B cell (primary cell): ENCODE data around the gene PIM2. TPM values are rescaled to one million over a fixed set of nuclear protein-coding genes. Genes with fewer than 3 reads are reported as not detected.

Experiments
- ATAC-seq: fragments of 200-7000 bp; cut with Tn5 transposase; one replicate; pipeline ENCODE4 v1.10.0; 2021; ENCODE audit warnings: low read depth, mild to moderate bottlenecking, moderate number of reproducible peaks, moderate library complexity
- CTCF ChIA-PET: fragments of 350-600 bp; sonication (Branson Sonifier 250); formaldehyde crosslinking; loops from one replicate; lab custom pipeline; 2021; ENCODE audit warnings: antibody characterized with exemption, inconsistent platforms; lab: Charles Lee
- POLR2A ChIA-PET: fragments of 350-600 bp; sonication (Branson Sonifier 250); formaldehyde crosslinking; loops from one replicate; lab custom pipeline; 2021; ENCODE audit warnings: antibody characterized with exemption; lab: Charles Lee
- DNase-seq: peaks from one replicate; pipeline ENCODE4 v3.0.0; 2013
- H2AFZ ChIP-seq: 2 replicates; pipeline ENCODE4 v1.6.1; 2012; ENCODE audit warnings: mild to moderate bottlenecking, low read depth, low read length; ENCODE audit not compliant: insufficient read depth, poor library complexity, severe bottlenecking
- H3K27ac ChIP-seq, 2 donors: 1 replicate in 1 of 2; 2 replicates in 1 of 2; pipeline ENCODE4 v1.5.1; 2012 to 2013; ENCODE audit warnings: low read length in 2 of 2, mild to moderate bottlenecking in 2 of 2, moderate library complexity in 1 of 2
- H3K27me3 ChIP-seq, 4 experiments: fragments of 200-600 bp in 1 of 4; sonication (generic) in 1 of 4; replicated peaks in 1 of 4; 1 replicate in 2 of 4; 2 replicates in 2 of 4; pipeline versions ENCODE4 v1.6.1 to v1.7.0; 2013 to 2016; ENCODE audit warnings: low read length in 3 of 4, mild to moderate bottlenecking in 2 of 4, mixed read lengths in 1 of 4, moderate library complexity in 1 of 4; ENCODE audit not compliant: insufficient read depth in 4 of 4, control insufficient read depth in 3 of 4; ENCODE audit errors: control extremely low read depth in 1 of 4
- H3K36me3 ChIP-seq, 2 experiments: replicated peaks in 1 of 2; 1 replicate in 1 of 2; 2 replicates in 1 of 2; pipeline versions ENCODE4 v1.6.1 to v1.7.1; 2013; ENCODE audit warnings: low read length in 1 of 2; ENCODE audit not compliant: insufficient read depth in 2 of 2, control insufficient read depth in 1 of 2; ENCODE audit errors: control extremely low read depth in 1 of 2, extremely low read depth in 1 of 2
- H3K4me1 ChIP-seq, 2 donors: fragments of 200-600 bp in 1 of 2; sonication (generic) in 1 of 2; 1 replicate in 1 of 2; 2 replicates in 1 of 2; pipeline versions ENCODE4 v1.5.1 to v1.6.1; 2013 to 2017; ENCODE audit warnings: low read length in 2 of 2; ENCODE audit not compliant: control insufficient read depth in 2 of 2, insufficient read depth in 2 of 2
- H3K4me2 ChIP-seq: replicated peaks from 2 replicates; pipeline ENCODE3; 2012; ENCODE audit warnings: mild to moderate bottlenecking, low read depth, low read length; ENCODE audit not compliant: poor library complexity, severe bottlenecking
- H3K4me3 ChIP-seq, 5 experiments: fragments of 200-600 bp in 1 of 5; sonication (generic) in 1 of 5; 1 replicate in 3 of 5; 2 replicates in 2 of 5; pipeline versions ENCODE4 v1.5.1 to v1.7.0; 2011 to 2016; ENCODE audit warnings: low read length in 4 of 5, mild to moderate bottlenecking in 4 of 5, low read depth in 2 of 5, control low read depth in 1 of 5, moderate library complexity in 1 of 5; ENCODE audit not compliant: insufficient read depth in 1 of 5; ENCODE audit errors: control extremely low read depth in 1 of 5, extremely low read depth in 1 of 5
- H3K79me2 ChIP-seq: fragments of 200-600 bp; sonication (generic); one replicate; pipeline ENCODE4 v1.6.0; 2016; ENCODE audit warnings: low read length; ENCODE audit not compliant: control insufficient read depth, insufficient read depth
- H3K9ac ChIP-seq: fragments of 200-600 bp; sonication (generic); 2 replicates; pipeline ENCODE4 v1.6.1; 2017; ENCODE audit warnings: mild to moderate bottlenecking, low read length, moderate library complexity
- H3K9me3 ChIP-seq, 3 donors: one replicate each; pipeline versions ENCODE4 v1.6.1 to v1.7.1; 2013; ENCODE audit warnings: low read length in 2 of 3; ENCODE audit not compliant: control insufficient read depth in 2 of 3, insufficient read depth in 1 of 3; ENCODE audit errors: control extremely low read depth in 1 of 3
- H4K20me1 ChIP-seq: 2 replicates; pipeline ENCODE4 v1.6.0; 2012; ENCODE audit warnings: mild to moderate bottlenecking, low read length; ENCODE audit not compliant: insufficient read depth, control insufficient read depth, poor library complexity, severe bottlenecking
- H3K27ac Mint-ChIP-seq: one replicate; pipeline ENCODE4 v1.8.0; 2021; ENCODE audit warnings: mixed read lengths
- H3K27me3 Mint-ChIP-seq: one replicate; pipeline ENCODE4 v1.8.0; 2021; ENCODE audit warnings: mixed read lengths
- H3K4me1 Mint-ChIP-seq: one replicate; pipeline ENCODE4 v1.8.0; 2021; ENCODE audit warnings: mixed read lengths
- H3K4me3 Mint-ChIP-seq: one replicate; pipeline ENCODE4 v1.8.0; 2021; ENCODE audit warnings: mixed read lengths
- H3K9me3 Mint-ChIP-seq: one replicate; pipeline ENCODE4 v1.8.0; 2022; ENCODE audit warnings: mixed read lengths; ENCODE audit not compliant: insufficient read depth
- CTCF ChIP-seq: fragments of 200-600 bp; IDR thresholded peaks from one replicate; pipeline ENCODE4 v1.8.0; 2022; ENCODE audit warnings: antibody characterized with exemption, mild to moderate bottlenecking
- EZH2 ChIP-seq: IDR thresholded peaks from 2 replicates; pipeline ENCODE4 v1.6.1; 2012; ENCODE audit warnings: borderline replicate concordance, low read depth, mild to moderate bottlenecking, moderate library complexity, low read length; ENCODE audit not compliant: insufficient read depth, poor library complexity, severe bottlenecking
- WGBS: methylation state at CpG from one replicate; pipeline ENCODE4 v1.1.5; 2013; ENCODE audit warnings: missing lambda C conversion rate; ENCODE audit not compliant: insufficient coverage; 5-methylcytosine and 5-hydroxymethylcytosine counted together
- intact Hi-C: fragments of 100-400 bp; cut with micrococcal nuclease; formaldehyde crosslinking; loops from one replicate; pipeline ENCODE4 v1.10.0; 2022
- polyA plus RNA-seq: library from polyadenylated mRNA; depleted of rRNA; stranded (reverse); fragments of >200 nt; gene quantifications from 2 replicates; pipeline ENCODE4 v1.2.3, GENCODE V29; 2012
- total RNA-seq, 2 donors: library from RNA; stranded (reverse); fragments of 120-200 nt in 1 of 2; gene quantifications; 1 replicate in 1 of 2; 2 replicates in 1 of 2; pipeline versions ENCODE4 v1.2.3 to v1.2.4, GENCODE V29; 2013 to 2022

Gene PIM2
- total and polyA plus RNA-seq, 2 donors (not counting 1 experiment from before 2014, with no cell fraction given): 276 to 315 TPM

- ChIA-PET POLR2A (no interaction called here), CTCF (no interaction called here)
- Histone ChIP-seq H3K4me1 (peaks cover 41 to 53% of the 10 kb centered on the region in 2 donors), H2AFZ (no peak overlapping the region), H3K27me3 (no peaks in the 10 kb centered on the region), H3K36me3 (peaks cover 0 to 33% of the 10 kb centered on the region in 2 experiments), H3K9me3 (no peaks in the 10 kb centered on the region), H3K9ac (no peak overlapping the region), H4K20me1 (no peaks in the 10 kb centered on the region), H3K4me2 (no peak overlapping the region), H3K27ac (no peak overlapping the region), H3K79me2 (peaks cover 55% of the 10 kb centered on the region), H3K4me3 (no peak overlapping the region)
- no peak for ATAC-seq
- no peak for DNase-seq
- Mint-ChIP-seq H3K27ac (peak overlapping the region; percentile 68), H3K27me3 (no peaks in the 10 kb centered on the region), H3K4me1 (peaks cover 46% of the 10 kb centered on the region), H3K4me3 (no peak overlapping the region), H3K9me3 (no peaks in the 10 kb centered on the region)
- TF ChIP-seq CTCF (no peak), EZH2 (no peak)
- intact Hi-C loops: no loop called here
- WGBS: 86% methylated on average over 4 of the region's 5 CpGs
Observed at GRCh38 chrX:48924270-48924669, 5.4 kb upstream of the PIM2 start.

DNA sequence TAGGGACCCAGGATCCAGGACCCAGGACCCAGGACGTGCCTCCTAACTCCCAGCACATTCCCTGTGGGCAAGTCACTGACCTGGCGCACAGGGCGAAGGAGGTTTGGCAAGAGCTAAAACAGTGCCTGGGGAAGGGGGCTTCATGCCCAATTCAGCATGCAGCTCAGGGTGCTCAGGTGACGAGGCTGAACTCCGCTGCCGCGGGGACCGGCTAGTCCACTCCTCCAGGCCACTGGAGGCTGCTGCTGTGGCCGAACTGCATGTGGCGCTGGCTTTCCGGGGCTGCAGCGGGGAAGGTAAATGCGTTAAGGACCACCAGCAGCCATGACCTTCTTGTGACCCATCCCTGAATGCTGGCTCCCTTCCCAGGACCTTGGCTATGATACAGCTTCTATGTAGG is 4.9 kb upstream of the PIM2 start:
- Mint-ChIP-seq H3K4me3 (no peak overlapping the region), H3K9me3 (no peaks in the 10 kb centered on the region), H3K4me1 (peaks cover 46% of the 10 kb centered on the region), H3K27me3 (no peaks in the 10 kb centered on the region), H3K27ac (peak overlapping the region; percentile 68)
- H3K9ac ChIP-seq: no peak overlapping the region
- H3K79me2 ChIP-seq: peaks cover 56% of the 10 kb centered on the region
- no peak for TF ChIP-seq CTCF
- TF ChIP-seq EZH2: no peak
- peaks cover 0 to 33% of the 10 kb centered on the region in 2 experiments for H3K36me3 ChIP-seq
- H3K4me1 ChIP-seq: peaks cover 41 to 50% of the 10 kb centered on the region in 2 donors
- no peak overlapping the region for H3K4me2 ChIP-seq
- intact Hi-C loops: no loop called here
- ChIA-PET POLR2A (no interaction called here), CTCF (no interaction called here)
- no peak for ATAC-seq
- no peak overlapping the region for H2AFZ ChIP-seq
- peaks cover under 1% of the 10 kb centered on the region for H4K20me1 ChIP-seq
- H3K9me3 ChIP-seq: no peaks in the 10 kb centered on the region
- no peak overlapping the region for H3K4me3 ChIP-seq
- DNase-seq: no peak
- no peak overlapping the region for H3K27ac ChIP-seq
- no peaks in the 10 kb centered on the region for H3K27me3 ChIP-seq
- WGBS: 97% methylated on average over 10 of the region's 13 CpGs
